K562 (cell line): ENCODE measurements around the gene ANXA4. TPM values are rescaled to one million over a fixed set of nuclear protein-coding genes. Genes with fewer than 3 reads are reported as not detected.

ENCODE experiments used
- ARID2 ChIP-seq: fragments of 450-650 bp; IDR thresholded peaks from 2 replicates; pipeline ENCODE4 v1.6.1; 2017; ENCODE audit warnings: antibody characterized with exemption, mild to moderate bottlenecking
- CBFA2T3 ChIP-seq: fragments of 450-650 bp; IDR thresholded peaks from 2 replicates; pipeline ENCODE4 v1.6.1; 2017
- CHD4 ChIP-seq: fragments of 200-600 bp; sonication (generic); IDR thresholded peaks from 3 replicates; pipeline ENCODE4 v1.6.1; 2012; ENCODE audit warnings: low read depth, mild to moderate bottlenecking, mixed read lengths, low read length, inconsistent platforms; ENCODE audit not compliant: insufficient read depth, insufficient replicate concordance, poor library complexity, severe bottlenecking
- EHMT2 ChIP-seq: fragments of 450-650 bp; IDR thresholded peaks from 2 replicates; pipeline ENCODE4 v1.6.1; 2018; ENCODE audit warnings: antibody characterized with exemption
- ERF ChIP-seq: fragments of 450-650 bp; formaldehyde crosslinking; IDR thresholded peaks from 2 replicates; pipeline ENCODE4 v1.4.0; 2020; ENCODE audit warnings: mild to moderate bottlenecking, mixed read lengths
- HMG20A ChIP-seq: fragments of 450-650 bp; formaldehyde crosslinking; conservative IDR thresholded peaks from 2 replicates; pipeline ENCODE4 v1.4.0; 2020; ENCODE audit warnings: mild to moderate bottlenecking, mixed read lengths
- HNRNPL ChIP-seq: fragments of 200-400 bp; formaldehyde crosslinking; IDR thresholded peaks from 2 replicates; pipeline ENCODE4 v1.6.1; 2017; ENCODE audit warnings: low read depth, mild to moderate bottlenecking, low read length
- HNRNPUL1 ChIP-seq: fragments of 200-400 bp; formaldehyde crosslinking; IDR thresholded peaks from 2 replicates; pipeline ENCODE4 v1.6.1; 2017; ENCODE audit warnings: low read length
- KDM1A ChIP-seq, 2 experiments: fragments of 450-650 bp; IDR thresholded peaks; 2 replicates each; pipeline ENCODE4 v1.6.1; 2016; ENCODE audit warnings: mild to moderate bottlenecking in 2 of 2
- PRMT5 ChIP-seq: sonication (generic); formaldehyde crosslinking; IDR thresholded peaks from 2 replicates; pipeline ENCODE4 v1.5.0; 2020; ENCODE audit warnings: missing genetic modification reagents
- TAL1 ChIP-seq: fragments of 450-650 bp; IDR thresholded peaks from 2 replicates; pipeline ENCODE4 v1.6.1; 2016; ENCODE audit warnings: mild to moderate bottlenecking
- TEAD4 ChIP-seq, 2 experiments: sonication (generic) in 1 of 2; formaldehyde crosslinking in 1 of 2; IDR thresholded peaks; 2 replicates each; pipeline versions ENCODE4 v1.6.1 to v1.8.0; 2012 to 2022; ENCODE audit warnings: borderline replicate concordance in 1 of 2, inconsistent platforms in 1 of 2, low read length in 1 of 2, mild to moderate bottlenecking in 1 of 2, missing genetic modification reagents in 1 of 2
- XRCC3 ChIP-seq: fragments of 450-650 bp; IDR thresholded peaks from 2 replicates; pipeline ENCODE4 v1.6.1; 2017; ENCODE audit warnings: mild to moderate bottlenecking, moderate library complexity
- ZEB2 ChIP-seq: fragments of 450-650 bp; IDR thresholded peaks from 2 replicates; pipeline ENCODE4 v1.6.1; 2016
- ZFX ChIP-seq: sonication (generic); formaldehyde crosslinking; IDR thresholded peaks from 2 replicates; pipeline ENCODE4 v1.8.0; 2022; ENCODE audit warnings: mild to moderate bottlenecking, missing genetic modification reagents, moderate library complexity
- ZNF24 ChIP-seq: fragments of 450-650 bp; IDR thresholded peaks from 2 replicates; pipeline ENCODE4 v1.6.1; 2016
- ZNF561 ChIP-seq: fragments of 450-650 bp; formaldehyde crosslinking; conservative IDR thresholded peaks from 2 replicates; pipeline ENCODE4 v1.4.0; 2020; ENCODE audit warnings: mild to moderate bottlenecking, moderate library complexity
- ZNF766 ChIP-seq: fragments of 200-800 bp; sonication (Bioruptor generic); conservative IDR thresholded peaks from 2 replicates; pipeline ENCODE4 v1.6.1; 2016; ENCODE audit warnings: missing genetic modification characterization, missing compliant biosample characterization
- polyA plus RNA-seq, 8 experiments: library from polyadenylated mRNA; depleted of rRNA in 4 of 8; stranded (reverse) in 5 of 8; unstranded in 3 of 8; fragments of >200 nt; fragmentation: Nextera tagmentation in 2 of 8; fragmentation: Illumina TruSeq in 1 of 8; extraction: Ambion mirVana in 2 of 8; extraction: Trizol in 1 of 8; gene quantifications; 2 replicates each; pipeline versions ENCODE4 v1.2.1 to v1.2.3, GENCODE V29; 2011 to 2014; ENCODE audit warnings: inconsistent platforms in 1 of 8, missing spikeins in 1 of 8
- total RNA-seq, 7 experiments: library from RNA; depleted of rRNA in 6 of 7; stranded (reverse); fragments of >200 nt in 6 of 7; fragmentation: Illumina TruSeq in 2 of 7; extraction: Trizol in 2 of 7; gene quantifications; 2 replicates each; pipeline versions ENCODE4 v1.2.1 to v1.2.3, GENCODE V29; 2011 to 2021; ENCODE audit warnings: low replicate concordance in 1 of 7
- TF ChIP-seq, protein P1 (sequence below): fragments of 250-450 bp; sonication (Bioruptor Pico); IDR thresholded peaks from 2 replicates; pipeline ENCODE4 v1.5.1; 2021; ENCODE audit warnings: mild to moderate bottlenecking
- TF ChIP-seq, protein P2 (sequence below): fragments of 200-400 bp; formaldehyde crosslinking; IDR thresholded peaks from 2 replicates; pipeline ENCODE4 v1.6.1; 2017; ENCODE audit warnings: mild to moderate bottlenecking, low read depth, low read length, moderate library complexity
- TF ChIP-seq, protein P3 (sequence below): fragments of 450-650 bp; IDR thresholded peaks from 2 replicates; pipeline ENCODE4 v1.7.1; 2018; ENCODE audit warnings: mild to moderate bottlenecking, low read depth; ENCODE audit not compliant: partially characterized antibody
- TF ChIP-seq, protein P4 (sequence below), 2 experiments: fragments of 450-650 bp in 1 of 2; sonication (generic) in 1 of 2; formaldehyde crosslinking in 1 of 2; IDR thresholded peaks in 1 of 2; conservative IDR thresholded peaks in 1 of 2; 2 replicates each; pipeline versions ENCODE4 v1.6.1 to v1.8.1; 2016 to 2023; ENCODE audit warnings: mild to moderate bottlenecking in 2 of 2, moderate library complexity in 2 of 2, inconsistent platforms in 1 of 2, missing genetic modification reagents in 1 of 2

The ANXA4 gene
- total and polyA plus RNA-seq, 9 of the 15 experiments (the other 6 are each of a cell fraction or from before 2014, with no cell fraction given), result 3.4 to 13.6 (median 11.6) TPM

DNA sequence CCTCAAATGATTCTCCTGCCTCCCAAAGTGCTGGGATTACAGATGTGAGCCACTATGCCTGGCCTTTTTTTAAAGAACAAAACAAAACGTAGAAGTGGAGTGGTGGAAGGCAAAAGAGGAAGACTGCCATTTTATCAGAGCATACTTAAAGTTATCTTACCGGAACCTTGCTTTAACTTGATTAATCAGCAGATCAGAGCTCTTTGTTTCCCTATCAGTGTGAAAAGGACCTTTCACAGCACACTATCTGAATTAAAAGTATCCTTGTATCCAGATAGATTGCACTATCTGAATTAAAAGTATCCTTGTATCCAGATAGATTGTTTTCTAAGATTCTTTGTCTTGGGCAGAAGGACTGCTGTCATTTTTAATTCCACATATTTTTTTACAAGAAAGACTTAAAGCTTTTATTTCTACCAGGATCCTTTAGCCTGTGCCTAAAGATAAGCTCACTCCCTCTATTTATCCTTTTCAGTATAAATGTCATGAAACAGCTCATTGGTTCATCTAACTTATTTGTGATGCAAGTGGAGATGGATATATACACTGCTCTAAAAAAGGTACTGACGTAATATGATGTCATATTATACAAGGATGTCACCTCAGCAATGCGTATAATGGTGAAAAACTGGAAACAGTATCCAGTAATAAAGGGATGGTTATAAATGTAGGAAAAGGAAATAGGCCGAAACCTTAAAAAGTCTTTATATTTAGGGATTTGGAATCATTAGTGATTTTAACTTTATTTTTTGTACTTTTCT is 105.3 kb downstream of the ANXA4 start (continued):
- TF ChIP-seq ZEB2 (no peak), CBFA2T3 (peak; percentile 39; the same call in 1 of the 2 replicates), KDM1A (IDR thresholded peaks at IDR 0.05) (0 out of 4 replicates have a peak, but pooled peaks of 1 of the 2 experiments have one; percentile 1), XRCC3 (no peak), TAL1 (no peak), TEAD4 (IDR thresholded peaks at IDR 0.05; ENCODE audit: low read length) (no peak), TEAD4 (CRISPR knock-in tag; IDR thresholded peaks at IDR 0.05; ENCODE audit: borderline replicate concordance) (no peak), ZFX (CRISPR knock-in tag) (no peak), HNRNPL (no peak), EHMT2 (no peak), CHD4 (no peak), ZNF561 (CRISPR knock-in tag) (no peak), HNRNPUL1 (no peak), ZNF24 (no peak), ERF (CRISPR knock-in tag) (no peak), HMG20A (CRISPR knock-in tag) (no peak), PRMT5 (CRISPR knock-in tag) (no peak), ZNF766 (CRISPR knock-in tag) (no peak), ARID2 (no peak)
- TF ChIP-seq, protein P1, sequence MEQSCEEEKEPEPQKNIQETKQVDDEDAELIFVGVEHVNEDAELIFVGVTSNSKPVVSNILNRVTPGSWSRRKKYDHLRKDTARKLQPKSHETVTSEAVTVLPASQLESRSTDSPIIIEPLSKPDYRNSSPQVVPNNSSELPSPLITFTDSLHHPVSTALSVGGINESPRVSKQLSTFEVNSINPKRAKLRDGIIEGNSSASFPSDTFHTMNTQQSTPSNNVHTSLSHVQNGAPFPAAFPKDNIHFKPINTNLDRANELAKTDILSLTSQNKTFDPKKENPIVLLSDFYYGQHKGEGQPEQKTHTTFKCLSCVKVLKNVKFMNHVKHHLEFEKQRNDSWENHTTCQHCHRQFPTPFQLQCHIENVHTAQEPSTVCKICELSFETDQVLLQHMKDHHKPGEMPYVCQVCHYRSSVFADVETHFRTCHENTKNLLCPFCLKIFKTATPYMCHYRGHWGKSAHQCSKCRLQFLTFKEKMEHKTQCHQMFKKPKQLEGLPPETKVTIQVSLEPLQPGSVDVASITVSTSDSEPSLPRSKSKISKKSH (CRISPR knock-in tag), result no peak
- TF ChIP-seq, protein P2, sequence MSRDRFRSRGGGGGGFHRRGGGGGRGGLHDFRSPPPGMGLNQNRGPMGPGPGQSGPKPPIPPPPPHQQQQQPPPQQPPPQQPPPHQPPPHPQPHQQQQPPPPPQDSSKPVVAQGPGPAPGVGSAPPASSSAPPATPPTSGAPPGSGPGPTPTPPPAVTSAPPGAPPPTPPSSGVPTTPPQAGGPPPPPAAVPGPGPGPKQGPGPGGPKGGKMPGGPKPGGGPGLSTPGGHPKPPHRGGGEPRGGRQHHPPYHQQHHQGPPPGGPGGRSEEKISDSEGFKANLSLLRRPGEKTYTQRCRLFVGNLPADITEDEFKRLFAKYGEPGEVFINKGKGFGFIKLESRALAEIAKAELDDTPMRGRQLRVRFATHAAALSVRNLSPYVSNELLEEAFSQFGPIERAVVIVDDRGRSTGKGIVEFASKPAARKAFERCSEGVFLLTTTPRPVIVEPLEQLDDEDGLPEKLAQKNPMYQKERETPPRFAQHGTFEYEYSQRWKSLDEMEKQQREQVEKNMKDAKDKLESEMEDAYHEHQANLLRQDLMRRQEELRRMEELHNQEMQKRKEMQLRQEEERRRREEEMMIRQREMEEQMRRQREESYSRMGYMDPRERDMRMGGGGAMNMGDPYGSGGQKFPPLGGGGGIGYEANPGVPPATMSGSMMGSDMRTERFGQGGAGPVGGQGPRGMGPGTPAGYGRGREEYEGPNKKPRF, result no peak
- TF ChIP-seq, protein P3, sequence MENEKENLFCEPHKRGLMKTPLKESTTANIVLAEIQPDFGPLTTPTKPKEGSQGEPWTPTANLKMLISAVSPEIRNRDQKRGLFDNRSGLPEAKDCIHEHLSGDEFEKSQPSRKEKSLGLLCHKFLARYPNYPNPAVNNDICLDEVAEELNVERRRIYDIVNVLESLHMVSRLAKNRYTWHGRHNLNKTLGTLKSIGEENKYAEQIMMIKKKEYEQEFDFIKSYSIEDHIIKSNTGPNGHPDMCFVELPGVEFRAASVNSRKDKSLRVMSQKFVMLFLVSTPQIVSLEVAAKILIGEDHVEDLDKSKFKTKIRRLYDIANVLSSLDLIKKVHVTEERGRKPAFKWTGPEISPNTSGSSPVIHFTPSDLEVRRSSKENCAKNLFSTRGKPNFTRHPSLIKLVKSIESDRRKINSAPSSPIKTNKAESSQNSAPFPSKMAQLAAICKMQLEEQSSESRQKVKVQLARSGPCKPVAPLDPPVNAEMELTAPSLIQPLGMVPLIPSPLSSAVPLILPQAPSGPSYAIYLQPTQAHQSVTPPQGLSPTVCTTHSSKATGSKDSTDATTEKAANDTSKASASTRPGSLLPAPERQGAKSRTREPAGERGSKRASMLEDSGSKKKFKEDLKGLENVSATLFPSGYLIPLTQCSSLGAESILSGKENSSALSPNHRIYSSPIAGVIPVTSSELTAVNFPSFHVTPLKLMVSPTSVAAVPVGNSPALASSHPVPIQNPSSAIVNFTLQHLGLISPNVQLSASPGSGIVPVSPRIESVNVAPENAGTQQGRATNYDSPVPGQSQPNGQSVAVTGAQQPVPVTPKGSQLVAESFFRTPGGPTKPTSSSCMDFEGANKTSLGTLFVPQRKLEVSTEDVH, result no peak
- TF ChIP-seq, protein P4, sequence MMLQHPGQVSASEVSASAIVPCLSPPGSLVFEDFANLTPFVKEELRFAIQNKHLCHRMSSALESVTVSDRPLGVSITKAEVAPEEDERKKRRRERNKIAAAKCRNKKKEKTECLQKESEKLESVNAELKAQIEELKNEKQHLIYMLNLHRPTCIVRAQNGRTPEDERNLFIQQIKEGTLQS (IDR thresholded peaks at IDR 0.05), result peak; percentile 56
- TF ChIP-seq, protein P4 (CRISPR knock-in tag; conservative IDR thresholded peaks at IDR 0.05), result no peak
